Measurements from ENCODE around the gene PLEKHH1.

The PLEKHH1 gene

GRCh38 chr14:67532998-67533753 lies at the start of gene PLEKHH1:
Gene PLEKHH1, plus strand, starts transcription at chr14:67533290. Its CDS starts 8,578 bp downstream, at chr14:67541868.
- peak; percentile 61 to 77 for DNase-seq

GRCh38 chr14:67483579-67484285 lies 49.4 kb upstream of the PLEKHH1 start:
- no peak for DNase-seq

DNA sequence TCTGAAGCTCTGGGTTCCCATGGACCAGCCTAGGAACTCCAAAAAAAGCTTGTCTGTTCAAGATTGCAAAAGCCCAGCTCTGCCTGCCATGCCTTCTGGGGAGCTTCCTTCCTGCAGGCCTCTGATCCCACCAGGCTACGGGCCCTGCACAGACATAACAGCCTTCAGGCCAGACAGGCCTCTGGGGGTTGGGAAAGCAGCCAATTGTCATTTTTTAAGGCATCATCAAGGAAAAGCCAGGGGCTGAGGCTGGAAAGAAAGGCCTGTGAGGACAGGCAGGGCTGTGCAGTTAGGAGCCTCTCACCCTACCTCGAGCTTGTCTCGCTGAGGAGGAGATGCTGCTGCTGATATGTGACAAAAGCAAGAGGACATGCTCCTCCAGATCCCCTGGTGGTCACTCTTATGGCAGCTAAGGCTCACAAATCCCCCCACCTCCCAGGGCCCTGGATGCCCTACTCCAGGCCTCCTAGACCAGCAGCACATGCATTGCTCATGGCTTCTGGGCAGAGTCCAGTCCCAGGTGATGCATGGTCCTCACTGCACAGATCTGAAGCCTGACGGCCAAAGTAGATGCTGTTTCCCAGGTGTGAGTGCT lies 47.5 kb upstream of the PLEKHH1 start:
- DNase-seq, result no peak

- no peak for DNase-seq
These were observed 46.2 kb upstream of the PLEKHH1 start for GRCh38 chr14:67486890-67487289.

DNA sequence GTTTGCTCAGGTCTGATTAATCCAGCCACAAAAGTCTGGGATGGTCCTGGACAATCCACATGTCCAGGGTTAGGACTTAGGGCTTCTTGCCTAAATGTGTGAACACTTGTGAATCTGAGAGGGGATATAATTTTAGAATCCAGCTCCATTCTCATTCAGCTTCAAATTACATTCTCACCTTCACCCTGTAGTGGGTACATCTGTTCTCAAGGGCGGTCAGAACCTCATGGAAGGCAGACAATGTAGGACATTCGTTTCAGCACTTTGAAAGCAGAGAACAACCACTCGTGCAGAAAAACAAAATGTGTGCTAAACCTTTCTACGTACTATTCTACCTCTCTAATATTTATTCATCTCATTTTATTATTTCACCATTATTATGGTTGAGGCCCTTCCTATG lies 45.8 kb upstream of the PLEKHH1 start:
- DNase-seq, result no peak

GRCh38 chr14:67487937-67488893 lies 44.9 kb upstream of the PLEKHH1 start, which contains the start of gene TMEM229B:
Gene TMEM229B, minus strand, starts transcription at chr14:67488721. Its CDS starts 14,798 bp downstream, at chr14:67473923.
- DNase-seq, result peak; percentile 68 to 72

DNA sequence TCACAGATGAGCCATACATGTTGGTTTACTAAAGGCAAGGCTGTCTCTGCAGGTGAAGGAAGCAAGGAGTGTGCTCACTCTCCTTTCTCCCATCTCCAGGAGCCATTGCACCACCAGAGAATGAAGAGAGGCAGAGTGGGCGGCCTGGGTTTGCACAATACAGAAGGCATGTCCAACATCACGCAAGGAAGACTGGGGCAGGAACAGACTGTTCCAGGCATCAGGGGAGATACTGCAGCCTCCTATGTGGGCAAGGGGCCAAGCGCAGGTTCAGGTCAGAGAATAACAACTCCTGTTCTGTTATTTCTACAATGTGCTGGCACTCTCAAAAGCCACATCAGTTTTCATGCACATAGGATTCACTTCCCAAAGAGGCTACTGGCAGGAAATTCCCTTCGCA lies 42.9 kb upstream of the PLEKHH1 start:
- no peak for DNase-seq

DNA sequence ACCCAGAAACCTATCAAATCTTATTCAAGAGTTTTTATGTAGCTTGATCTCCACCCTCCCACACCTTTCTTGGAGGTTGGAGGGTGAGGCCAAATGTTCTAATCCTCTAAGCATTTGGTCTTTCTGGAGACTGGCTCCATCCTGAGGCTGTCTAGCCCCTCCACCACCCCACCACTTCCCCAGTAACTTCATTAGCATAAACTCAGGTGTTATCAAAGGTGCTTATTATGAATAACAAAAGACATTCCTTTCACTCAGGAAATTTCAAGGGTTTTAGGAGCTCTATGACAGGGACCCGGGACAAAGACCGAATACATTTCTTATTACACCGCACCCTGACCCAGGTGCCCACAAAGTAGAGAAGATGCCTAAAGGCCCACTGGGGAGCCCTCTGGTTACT lies 41.8 kb upstream of the PLEKHH1 start:
- no peak for DNase-seq

GRCh38 chr14:67491741-67492507 lies 41.2 kb upstream of the PLEKHH1 start:
- no peak for DNase-seq

- DNase-seq, result no peak
These were observed 40.6 kb upstream of the PLEKHH1 start for GRCh38 chr14:67492538-67492937.

GRCh38 chr14:67493092-67493717 lies 39.9 kb upstream of the PLEKHH1 start:
- DNase-seq, result no peak

- DNase-seq, result no peak
These were observed 37.3 kb upstream of the PLEKHH1 start for GRCh38 chr14:67495827-67496226.

- DNase-seq, result no peak
These were observed 35.9 kb upstream of the PLEKHH1 start for GRCh38 chr14:67497216-67497615.

DNA sequence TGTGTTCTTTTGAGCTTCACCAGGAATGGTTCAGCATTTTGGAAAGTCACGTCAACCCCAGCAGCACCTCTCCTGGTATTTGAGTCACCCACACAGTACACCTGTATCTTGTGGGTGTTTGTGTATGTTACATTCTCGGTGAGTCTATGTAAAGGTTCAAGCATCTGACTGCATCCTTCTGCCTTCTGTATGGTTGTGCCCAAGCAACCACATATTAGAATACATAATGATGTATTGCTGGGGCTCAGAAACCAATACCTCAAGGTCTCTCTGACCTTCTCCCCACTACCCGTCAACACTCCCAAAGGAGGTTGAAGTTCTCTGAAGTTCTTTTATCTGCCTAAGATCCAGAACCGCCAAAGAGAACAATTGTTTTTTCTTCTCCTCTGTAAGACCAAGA lies 35.4 kb upstream of the PLEKHH1 start:
- DNase-seq, result no peak

- DNase-seq, result no peak
These were observed 32.1 kb upstream of the PLEKHH1 start for GRCh38 chr14:67500981-67501380.

- no peak for DNase-seq
These were observed 31.4 kb upstream of the PLEKHH1 start for GRCh38 chr14:67501670-67502069.

GRCh38 chr14:67502867-67503266 lies 30.2 kb upstream of the PLEKHH1 start:
- DNase-seq, result no peak

DNA sequence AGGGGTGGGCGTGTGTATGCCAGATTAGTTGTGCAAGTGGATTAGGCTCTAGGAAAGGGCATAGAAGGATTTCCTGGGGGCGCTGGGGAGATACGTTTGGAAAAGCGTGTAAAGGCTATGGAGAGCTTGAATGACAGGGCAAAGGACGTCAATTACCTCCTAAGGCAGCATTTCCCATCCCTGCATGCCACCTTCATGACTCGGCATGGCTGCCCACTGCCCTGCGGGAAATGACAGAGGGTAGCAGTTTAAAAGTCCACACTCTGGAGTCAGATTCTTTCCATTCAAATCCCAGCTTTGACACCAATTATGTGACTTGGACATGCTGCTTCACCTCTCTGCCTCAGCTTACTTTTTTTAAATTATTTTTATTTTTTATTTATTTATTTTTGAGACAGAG lies 29.8 kb upstream of the PLEKHH1 start:
- no peak for DNase-seq

- DNase-seq, result no peak
These were observed 27.8 kb upstream of the PLEKHH1 start for GRCh38 chr14:67505254-67505653.

- DNase-seq, result no peak
These were observed 24.1 kb upstream of the PLEKHH1 start for GRCh38 chr14:67508956-67509355.

GRCh38 chr14:67510121-67510520 lies 23.0 kb upstream of the PLEKHH1 start:
- DNase-seq, result no peak

All from stimulated activated CD4-positive, alpha-beta T cell treated with anti-CD3 and anti-CD28 coated beads, Interleukin-2, amount 100 ng/mL, for 24 hours (primary cell).